GM12891 (cell line): ENCODE data around the gene METTL21A.

Experiments used
- DNase-seq: peaks from one replicate; pipeline ENCODE4 v3.0.0; 2011; ENCODE audit warnings: low spot score; ENCODE audit not compliant: insufficient read length
- FAIRE-seq: peaks from 2 replicates; lab custom pipeline; 2011; peaks lifted over from hg19 to GRCh38; lab: Jason Lieb, UNC
- PAX5 ChIP-seq: IDR thresholded peaks from 2 replicates; pipeline ENCODE4 v1.6.1; 2011; ENCODE audit warnings: low read length, moderate library complexity, mild to moderate bottlenecking; ENCODE audit not compliant: insufficient read depth, severe bottlenecking
- POLR2A ChIP-seq: IDR thresholded peaks from 2 replicates; pipeline ENCODE4 v1.6.1; 2011; ENCODE audit warnings: low read depth, low read length, control low read depth
- POLR2AphosphoS5 ChIP-seq: IDR thresholded peaks from 2 replicates; pipeline ENCODE4 v1.6.1; 2011; ENCODE audit warnings: low read depth, low read length, control low read depth
- POU2F2 ChIP-seq: IDR thresholded peaks from 2 replicates; pipeline ENCODE4 v1.6.1; 2011; ENCODE audit warnings: low read depth, mild to moderate bottlenecking, control low read depth, low read length, moderate library complexity
- SPI1 ChIP-seq: IDR thresholded peaks from 2 replicates; pipeline ENCODE4 v1.6.1; 2011; ENCODE audit warnings: low read depth, low read length, control low read depth
- TAF1 ChIP-seq: IDR thresholded peaks from 2 replicates; pipeline ENCODE4 v1.6.1; 2011; ENCODE audit warnings: low read depth, low read length, control low read depth

METTL21A gene

DNA sequence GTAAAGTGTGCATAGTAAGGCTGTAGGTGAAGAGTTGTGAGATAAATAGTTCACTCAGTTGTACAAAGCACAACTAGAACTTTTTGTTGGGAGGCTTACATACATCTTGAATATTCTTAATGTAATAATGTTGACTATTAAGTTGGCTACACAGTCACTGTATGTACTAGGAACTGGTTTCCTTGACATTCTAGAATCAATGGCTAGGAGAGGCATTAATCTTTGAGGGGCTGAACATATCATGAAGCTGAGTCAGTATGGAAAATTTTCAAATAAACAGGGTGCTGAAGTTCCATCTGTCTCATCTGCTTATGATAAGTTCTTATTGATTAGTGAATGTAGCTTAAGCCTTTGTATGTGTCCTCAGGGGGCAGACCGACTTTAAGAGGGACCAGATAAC is 23.4 kb downstream of the METTL21A start:
- DNase-seq (no peak), FAIRE-seq (no peak)
- TF ChIP-seq POLR2A (no peak), POLR2AphosphoS5 (no peak), PAX5 (no peak), TAF1 (no peak), POU2F2 (no peak), SPI1 (no peak)

DNA sequence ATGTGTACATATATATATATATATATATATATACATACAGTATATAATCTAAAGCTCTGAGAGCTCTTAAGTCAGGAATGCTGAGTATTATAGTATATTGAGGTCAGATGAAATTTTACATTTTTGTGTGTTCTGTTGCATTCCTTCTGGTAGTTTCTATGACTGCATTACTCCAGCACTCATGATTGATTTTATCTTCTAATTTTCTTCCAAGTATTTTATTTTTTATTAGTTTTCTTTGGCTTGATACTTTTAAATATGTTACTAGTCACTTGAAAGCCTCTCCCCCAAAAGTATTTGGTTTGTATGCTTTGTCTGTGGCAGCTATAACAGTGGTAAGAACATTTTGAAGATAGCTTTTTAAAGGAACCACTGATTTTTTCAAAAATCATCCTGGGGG is 25.0 kb downstream of the METTL21A start:
- no peak for FAIRE-seq
- TF ChIP-seq POLR2A (no peak), SPI1 (no peak), POU2F2 (no peak), POLR2AphosphoS5 (no peak), PAX5 (no peak), TAF1 (no peak)

DNA sequence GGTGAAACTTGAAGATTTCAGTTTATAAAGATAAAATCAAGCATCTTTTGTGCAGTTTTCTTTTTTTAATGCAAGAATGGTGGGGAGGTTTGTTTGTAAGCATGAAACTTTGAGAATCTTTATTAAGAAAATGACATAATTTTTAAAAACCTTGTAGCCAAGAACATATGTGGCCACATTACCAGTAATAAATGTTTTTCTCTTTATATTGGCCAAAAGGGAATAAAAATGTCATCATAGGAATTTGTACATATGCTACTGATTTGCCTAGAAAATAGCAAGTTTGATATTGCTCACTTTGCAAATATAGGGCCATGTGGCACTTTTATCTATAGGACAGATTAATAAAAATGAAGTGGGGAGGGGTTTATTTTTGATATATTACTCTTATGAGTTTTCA is 25.6 kb downstream of the METTL21A start:
- FAIRE-seq (no peak), DNase-seq (no peak)
- TF ChIP-seq SPI1 = no peak
- no peak for TF ChIP-seq TAF1
- no peak for TF ChIP-seq POU2F2
- TF ChIP-seq POLR2AphosphoS5 = no peak
- TF ChIP-seq PAX5 = no peak
- TF ChIP-seq POLR2A = no peak

More for the DNA sequence above, 25.0 kb downstream of the METTL21A start:
- DNase-seq = no peak

DNA sequence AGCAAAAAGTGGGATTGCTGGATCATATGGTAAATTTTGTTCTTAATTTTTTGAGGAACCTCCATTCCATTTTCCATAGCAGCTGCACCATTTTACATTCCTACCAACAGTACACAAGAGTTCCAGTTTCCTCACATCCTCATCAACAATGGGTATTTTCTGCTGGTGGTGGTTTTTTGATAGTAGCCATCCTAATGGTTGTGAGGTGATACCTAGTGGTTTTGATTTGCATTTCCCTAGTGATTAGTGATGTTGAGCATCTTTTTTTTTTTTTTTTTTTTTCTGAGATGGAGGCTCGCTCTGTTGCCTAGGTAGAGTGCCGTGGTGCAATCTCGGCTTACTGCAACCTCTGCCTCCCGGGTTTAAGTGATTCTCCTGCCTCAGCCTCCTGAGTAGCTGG is 30.5 kb downstream of the METTL21A start:
- FAIRE-seq (no peak), DNase-seq (no peak)
- TF ChIP-seq TAF1 = no peak
- TF ChIP-seq PAX5 = no peak
- no peak for TF ChIP-seq POLR2A
- TF ChIP-seq SPI1 = no peak
- no peak for TF ChIP-seq POLR2AphosphoS5
- TF ChIP-seq POU2F2 = no peak

DNA sequence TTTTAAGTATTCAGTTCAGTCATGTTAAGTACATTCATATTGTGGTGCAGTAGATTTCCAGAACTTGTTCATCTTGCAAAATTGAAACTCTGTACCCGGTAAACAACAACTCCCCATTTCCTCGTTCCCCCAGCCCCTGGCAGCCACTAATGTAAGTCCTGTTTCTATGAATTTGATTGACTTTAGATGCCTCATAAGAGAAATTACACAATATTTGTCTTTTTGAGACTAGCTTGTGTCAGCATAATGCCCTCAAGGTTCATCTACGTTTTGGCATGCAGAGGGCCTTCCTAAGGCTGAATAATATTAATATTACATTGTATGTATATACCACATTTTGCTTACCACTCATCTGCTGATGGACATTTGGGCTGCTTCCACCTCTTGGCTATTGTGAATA is 30.9 kb downstream of the METTL21A start:
- no peak for DNase-seq
- no peak for FAIRE-seq
- TF ChIP-seq SPI1 = no peak
- no peak for TF ChIP-seq POLR2AphosphoS5
- no peak for TF ChIP-seq POU2F2
- TF ChIP-seq POLR2A = no peak
- TF ChIP-seq PAX5 = no peak
- no peak for TF ChIP-seq TAF1

DNA sequence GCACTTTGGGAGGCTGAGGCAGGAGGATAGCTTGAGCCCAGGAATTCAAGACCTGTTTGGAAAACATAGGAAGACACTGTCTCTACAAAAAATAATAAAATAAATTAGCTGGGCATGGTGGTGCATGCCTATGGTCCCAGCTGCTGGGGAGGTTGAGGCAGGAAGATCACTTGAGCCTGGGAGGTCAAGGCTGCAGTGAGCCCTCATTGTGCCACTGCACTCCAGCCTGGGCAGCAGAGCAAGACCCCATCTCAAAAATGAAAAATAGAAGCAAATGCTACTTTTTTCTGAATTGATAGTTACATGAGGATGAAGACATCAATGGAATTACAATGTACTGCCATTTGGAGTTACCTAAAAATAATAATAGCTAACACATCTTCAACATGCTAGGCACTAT is 31.9 kb downstream of the METTL21A start:
- DNase-seq (no peak), FAIRE-seq (no peak)
- TF ChIP-seq SPI1 = no peak
- no peak for TF ChIP-seq POLR2A
- TF ChIP-seq TAF1 = no peak
- no peak for TF ChIP-seq PAX5
- no peak for TF ChIP-seq POLR2AphosphoS5

DNA sequence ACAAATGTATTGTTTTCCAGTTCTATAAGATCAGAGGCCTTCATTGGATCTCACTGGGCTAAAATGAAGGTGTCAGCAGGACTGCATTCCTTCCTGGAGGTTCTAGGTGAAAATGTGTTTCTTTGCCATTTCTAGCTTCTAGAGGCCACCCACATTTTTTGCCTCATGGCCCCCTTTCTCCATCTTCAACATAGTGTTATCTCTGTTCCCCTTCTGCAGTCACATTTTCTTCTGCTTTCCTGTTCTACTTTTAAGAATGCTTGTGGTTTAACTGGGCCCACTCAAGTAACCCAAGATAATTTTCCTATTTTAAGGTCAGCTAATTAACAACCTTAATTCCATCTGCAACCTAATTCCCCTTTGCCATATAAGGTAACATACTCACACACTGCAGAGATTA is 36.1 kb downstream of the METTL21A start:
- TF ChIP-seq TAF1 (no peak), POLR2A (no peak), SPI1 (no peak), POU2F2 (no peak), POLR2AphosphoS5 (no peak), PAX5 (no peak)
- DNase-seq (no peak), FAIRE-seq (no peak)

DNA sequence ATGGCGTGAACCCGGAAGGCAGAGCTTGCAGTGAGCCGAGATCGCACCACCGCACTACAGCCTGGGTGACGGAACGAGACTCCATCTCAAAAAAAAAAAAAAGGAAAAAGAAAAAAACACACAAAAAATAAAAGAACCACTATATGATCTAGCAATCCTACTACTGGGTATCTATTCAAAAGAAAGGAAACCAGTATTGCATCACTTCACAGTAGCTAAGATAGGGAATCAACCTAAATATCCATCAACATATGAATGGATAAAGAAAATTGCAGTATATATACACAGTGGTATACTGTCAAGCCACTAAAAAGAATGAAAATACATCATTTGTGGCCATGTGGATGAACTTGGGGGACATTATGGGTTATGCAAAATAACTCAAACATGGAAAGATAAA is 37.9 kb downstream of the METTL21A start:
- DNase-seq (no peak), FAIRE-seq (no peak)
- TF ChIP-seq POU2F2 (no peak), SPI1 (no peak), TAF1 (no peak)

DNA sequence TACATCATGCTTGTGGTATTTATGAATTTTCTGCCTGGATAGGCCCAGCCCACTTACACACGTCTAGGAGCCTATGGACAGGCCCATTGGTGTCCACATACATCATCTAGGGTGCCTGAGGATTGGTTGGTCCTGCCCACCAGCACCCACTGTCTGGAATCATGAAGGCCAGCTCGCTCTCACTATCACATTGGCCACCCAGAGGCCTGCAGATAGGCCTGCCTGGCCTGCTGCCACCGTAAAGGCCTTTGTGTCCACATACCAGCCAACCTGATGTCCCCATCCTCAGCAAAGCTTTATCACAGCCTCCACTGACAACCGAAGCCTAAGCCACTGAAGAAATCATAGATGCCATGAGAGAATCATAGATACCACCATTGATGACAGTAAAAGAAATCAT is 40.2 kb downstream of the METTL21A start:
- no peak for FAIRE-seq
- no peak for DNase-seq
- no peak for TF ChIP-seq PAX5
- no peak for TF ChIP-seq POU2F2
- no peak for TF ChIP-seq SPI1
- no peak for TF ChIP-seq TAF1

DNA sequence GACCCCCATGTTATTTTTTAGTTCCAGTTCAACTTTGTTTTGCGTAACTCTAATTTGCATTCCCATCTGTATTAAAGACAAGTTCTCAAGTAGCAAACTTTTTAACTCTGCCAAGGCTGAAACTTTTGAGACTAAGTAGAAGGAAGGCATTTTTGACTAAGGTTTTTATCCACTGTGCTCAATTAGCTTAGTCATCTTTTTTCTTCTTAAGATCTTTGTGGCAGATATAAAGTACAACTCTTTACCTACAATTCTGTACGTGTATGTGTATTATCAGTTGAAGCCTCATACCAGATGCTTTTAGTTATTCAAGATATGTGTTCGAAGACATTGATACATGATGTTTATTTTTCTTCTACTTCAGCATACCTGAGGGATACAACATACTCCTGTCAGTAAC is 53.8 kb downstream of the METTL21A start:
- DNase-seq = no peak
- FAIRE-seq = peak; percentile 61
- TF ChIP-seq POU2F2 (no peak), POLR2AphosphoS5 (no peak), POLR2A (no peak), TAF1 (no peak), SPI1 (no peak), PAX5 (no peak)

DNA sequence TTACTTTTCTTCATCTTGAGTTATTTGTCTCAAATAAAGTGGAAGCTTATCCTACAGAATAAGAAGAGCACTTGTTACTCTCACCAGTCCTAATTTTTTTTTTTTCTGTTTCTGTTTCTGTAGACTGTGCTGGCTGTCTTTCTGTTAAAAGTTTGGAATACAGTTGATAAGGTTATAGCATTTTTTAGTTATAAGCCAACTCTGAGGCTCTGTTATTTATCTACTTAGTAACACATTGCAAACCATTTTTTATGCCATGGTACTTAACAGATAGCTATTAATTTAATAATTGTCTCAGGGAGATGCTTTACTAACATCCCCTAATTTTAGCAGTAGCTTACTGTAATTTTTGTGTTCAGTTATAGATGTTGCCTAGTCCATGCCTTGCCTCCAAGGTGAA is 57.5 kb downstream of the METTL21A start:
- DNase-seq (no peak), FAIRE-seq (no peak)
- no peak for TF ChIP-seq TAF1
- TF ChIP-seq PAX5 = no peak
- no peak for TF ChIP-seq POLR2A
- no peak for TF ChIP-seq POU2F2
- TF ChIP-seq SPI1 = no peak
- no peak for TF ChIP-seq POLR2AphosphoS5
